Breast epithelium (tissue), 4 donors: ENCODE measurements around the gene MAP3K5. TPM values are rescaled to one million over a fixed set of nuclear protein-coding genes. Genes with fewer than 3 reads are reported as not detected.

Source experiments
- DNase-seq, 2 donors: peaks; one replicate each; pipeline ENCODE4 v3.0.0-alpha.2; 2019; ENCODE audit warnings: low spot score in 2 of 2
- H3K27ac ChIP-seq, 2 donors: fragments of 200-600 bp; sonication (generic) in 1 of 2; one replicate each; pipeline ENCODE4 v1.5.1; 2016 to 2019; ENCODE audit warnings: mild to moderate bottlenecking in 1 of 2
- H3K27me3 ChIP-seq, 2 donors: fragments of 200-600 bp; sonication (generic) in 1 of 2; one replicate each; pipeline versions ENCODE4 v1.5.1 to v1.6.0; 2017 to 2019; ENCODE audit warnings: control low read depth in 1 of 2, mild to moderate bottlenecking in 1 of 2
- H3K36me3 ChIP-seq: fragments of 200-600 bp; one replicate; pipeline ENCODE4 v1.5.1; 2019
- H3K4me1 ChIP-seq, 2 donors: fragments of 200-600 bp; sonication (generic); one replicate each; pipeline ENCODE4 v1.5.1; 2016 to 2019; ENCODE audit warnings: control low read depth in 1 of 2
- H3K4me3 ChIP-seq, 3 donors: fragments of 200-600 bp; sonication (generic); 1 replicate in 2 of 3; 2 replicates in 1 of 3; pipeline ENCODE4 v1.5.1; 2016 to 2019; ENCODE audit warnings: mild to moderate bottlenecking in 3 of 3, moderate library complexity in 2 of 3
- H3K9me3 ChIP-seq, 2 donors: fragments of 200-600 bp; sonication (generic) in 1 of 2; one replicate each; pipeline ENCODE4 v1.5.1; 2016 to 2019; ENCODE audit warnings: control low read depth in 1 of 2
- POLR2A ChIP-seq: fragments of 450-650 bp; IDR thresholded peaks from one replicate; pipeline ENCODE4 v1.6.1; 2016; ENCODE audit warnings: antibody characterized with exemption, mild to moderate bottlenecking, moderate library complexity
- POLR2AphosphoS5 ChIP-seq, 3 donors: sonication (generic); formaldehyde crosslinking; IDR thresholded peaks; one replicate each; pipeline ENCODE4 v1.6.1; 2017; ENCODE audit warnings: antibody characterized with exemption in 3 of 3
- intact Hi-C: fragments of 100-400 bp; cut with DNase I; formaldehyde crosslinking; loops from one replicate; pipeline ENCODE4 v1.15.1; 2023; ENCODE audit warnings: low total_unique reads
- total RNA-seq, 3 donors: library from RNA; depleted of rRNA; stranded (reverse); fragments of >200 nt; gene quantifications; one replicate each; pipeline ENCODE4 v1.1.0, GENCODE V29; 2016
- TF ChIP-seq, protein P1 (sequence below), 3 donors: fragments of 450-650 bp; IDR thresholded peaks; one replicate each; pipeline ENCODE4 v1.5.1; 2016 to 2017; ENCODE audit warnings: antibody characterized with exemption in 3 of 3, mild to moderate bottlenecking in 3 of 3, moderate library complexity in 3 of 3

MAP3K5 gene
- total RNA-seq, 3 donors from 2014 or later = 18.6 to 40.0 (median 33.2) TPM

DNA sequence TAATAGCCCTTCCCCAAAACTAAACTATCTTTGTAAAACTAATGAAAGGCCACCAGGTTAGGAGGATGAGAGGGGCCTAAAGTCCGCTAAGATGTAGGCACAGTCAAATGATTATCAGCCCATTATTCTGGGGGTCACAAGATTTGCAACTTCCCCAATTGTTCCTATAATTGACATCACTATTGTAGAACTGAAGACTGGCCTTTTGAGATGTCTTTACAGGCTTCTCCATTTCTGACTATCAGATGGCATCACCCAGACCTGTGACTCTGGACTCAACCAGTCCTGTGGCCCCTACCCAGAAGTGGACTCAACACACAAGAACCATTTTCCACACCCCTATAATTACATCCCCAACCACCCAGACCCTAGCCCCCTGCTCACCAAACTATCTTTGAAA, 180.5 kb downstream of the MAP3K5 start:
- Histone ChIP-seq H3K4me1 (no peaks in the 10 kb centered on the region), H3K4me3 (no peak overlapping the region), H3K27ac (no peak overlapping the region), H3K9me3 (no peaks in the 10 kb centered on the region), H3K36me3 (no peaks in the 10 kb centered on the region), H3K27me3 (no peaks in the 10 kb centered on the region)
- no peak for DNase-seq
- TF ChIP-seq, protein P1, sequence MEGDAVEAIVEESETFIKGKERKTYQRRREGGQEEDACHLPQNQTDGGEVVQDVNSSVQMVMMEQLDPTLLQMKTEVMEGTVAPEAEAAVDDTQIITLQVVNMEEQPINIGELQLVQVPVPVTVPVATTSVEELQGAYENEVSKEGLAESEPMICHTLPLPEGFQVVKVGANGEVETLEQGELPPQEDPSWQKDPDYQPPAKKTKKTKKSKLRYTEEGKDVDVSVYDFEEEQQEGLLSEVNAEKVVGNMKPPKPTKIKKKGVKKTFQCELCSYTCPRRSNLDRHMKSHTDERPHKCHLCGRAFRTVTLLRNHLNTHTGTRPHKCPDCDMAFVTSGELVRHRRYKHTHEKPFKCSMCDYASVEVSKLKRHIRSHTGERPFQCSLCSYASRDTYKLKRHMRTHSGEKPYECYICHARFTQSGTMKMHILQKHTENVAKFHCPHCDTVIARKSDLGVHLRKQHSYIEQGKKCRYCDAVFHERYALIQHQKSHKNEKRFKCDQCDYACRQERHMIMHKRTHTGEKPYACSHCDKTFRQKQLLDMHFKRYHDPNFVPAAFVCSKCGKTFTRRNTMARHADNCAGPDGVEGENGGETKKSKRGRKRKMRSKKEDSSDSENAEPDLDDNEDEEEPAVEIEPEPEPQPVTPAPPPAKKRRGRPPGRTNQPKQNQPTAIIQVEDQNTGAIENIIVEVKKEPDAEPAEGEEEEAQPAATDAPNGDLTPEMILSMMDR (IDR thresholded peaks at IDR 0.05) = no peak
- no peak for TF ChIP-seq POLR2AphosphoS5 (IDR thresholded peaks at IDR 0.05)
- no peak for TF ChIP-seq POLR2A
- intact Hi-C loops = no loop called here

GRCh38 chr6:136611133-136611532, 181.1 kb downstream of the MAP3K5 start:
- no peaks in the 10 kb centered on the region for H3K36me3 ChIP-seq

DNA sequence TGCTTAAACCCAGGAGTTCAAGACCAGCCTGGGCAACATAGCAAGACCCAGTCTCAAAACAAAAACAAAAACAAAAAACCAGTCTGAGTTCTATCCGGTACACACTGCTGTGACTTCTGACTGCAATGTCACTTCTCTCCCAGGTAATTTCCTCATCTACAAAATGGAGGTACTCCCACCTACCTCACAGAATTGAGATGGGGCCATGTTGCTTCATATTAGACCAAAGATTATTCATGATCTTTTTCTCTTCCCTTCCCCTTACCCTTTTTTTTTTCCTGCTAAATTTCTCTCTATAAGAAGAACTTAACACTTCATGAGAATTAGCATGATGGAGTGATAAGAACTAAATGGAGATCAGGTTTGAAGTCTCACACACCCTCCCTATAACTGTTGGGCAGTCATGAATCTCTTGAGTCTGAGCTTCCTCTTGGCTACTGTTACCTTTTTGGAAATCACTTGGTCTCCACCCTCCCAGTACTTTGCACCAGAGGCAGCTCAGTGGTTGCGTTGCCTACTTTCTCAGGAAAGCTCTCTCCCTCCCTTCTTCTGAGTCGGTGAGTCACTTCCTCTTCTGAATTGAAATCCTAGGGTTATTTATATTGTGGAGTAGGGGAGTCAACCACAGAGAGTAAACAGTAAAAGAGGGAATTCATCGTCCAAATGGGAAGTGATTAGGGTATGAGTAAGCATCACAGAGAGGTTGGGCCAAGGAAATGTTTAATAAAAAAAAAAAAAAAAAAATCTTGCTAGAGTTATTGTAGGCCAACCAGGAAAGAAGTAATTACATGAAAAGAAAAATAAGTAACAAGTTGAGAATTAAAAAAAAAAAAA, 182.2 kb downstream of the MAP3K5 start:
- peak in 1 of 2 donors; percentile 35 for DNase-seq
- TF ChIP-seq POLR2A = no peak
- TF ChIP-seq, protein P1 (IDR thresholded peaks at IDR 0.05) = no peak
- TF ChIP-seq POLR2AphosphoS5 (IDR thresholded peaks at IDR 0.05) = no peak
- H3K36me3 ChIP-seq = no peaks in the 10 kb centered on the region
- no peaks in the 10 kb centered on the region for H3K4me1 ChIP-seq
- peak overlapping the region; percentile 65 to 66 for H3K27ac ChIP-seq
- H3K27me3 ChIP-seq = no peaks in the 10 kb centered on the region
- H3K9me3 ChIP-seq = no peaks in the 10 kb centered on the region
- H3K4me3 ChIP-seq = no peak overlapping the region
- intact Hi-C loops = no loop called here

More at GRCh38 chr6:136611133-136611532, 181.1 kb downstream of the MAP3K5 start:
- intact Hi-C loops = no loop called here
- no peaks in the 10 kb centered on the region for H3K4me1 ChIP-seq
- TF ChIP-seq POLR2AphosphoS5 (IDR thresholded peaks at IDR 0.05) (no peak), POLR2A (no peak)
- TF ChIP-seq, protein P1 (IDR thresholded peaks at IDR 0.05) = no peak
- H3K9me3 ChIP-seq = no peaks in the 10 kb centered on the region
- no peak overlapping the region for H3K4me3 ChIP-seq
- H3K27ac ChIP-seq = no peak overlapping the region
- DNase-seq = no peak
- H3K27me3 ChIP-seq = no peaks in the 10 kb centered on the region

DNA sequence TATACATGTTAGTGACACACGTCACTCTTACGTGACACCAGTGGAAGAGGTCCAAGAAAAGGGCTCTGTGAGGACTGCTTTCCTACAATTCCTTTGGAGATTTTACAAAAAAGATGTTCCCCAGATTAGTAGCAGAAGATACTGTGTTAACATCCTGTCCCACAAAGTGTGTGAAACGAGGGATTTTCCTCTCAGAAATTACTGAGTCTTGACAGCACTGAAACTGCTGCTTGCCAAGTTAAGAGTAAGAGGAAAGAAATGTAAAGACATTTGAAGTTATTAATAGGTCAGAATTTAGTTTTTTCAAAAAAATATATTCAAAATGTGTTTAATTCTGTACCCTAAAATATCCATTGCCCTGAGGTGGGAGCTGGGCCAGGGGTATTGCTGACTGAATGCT, 183.3 kb downstream of the MAP3K5 start:
- TF ChIP-seq, protein P1 (IDR thresholded peaks at IDR 0.05) = no peak
- intact Hi-C loops = no loop called here
- H3K27ac ChIP-seq = peak overlapping the region; percentile 65 to 66
- H3K4me3 ChIP-seq = no peak overlapping the region
- DNase-seq = no peak
- H3K27me3 ChIP-seq = no peaks in the 10 kb centered on the region
- no peaks in the 10 kb centered on the region for H3K4me1 ChIP-seq
- no peaks in the 10 kb centered on the region for H3K36me3 ChIP-seq
- H3K9me3 ChIP-seq = no peaks in the 10 kb centered on the region

GRCh38 chr6:136607932-136608772, 184.1 kb downstream of the MAP3K5 start:
- Histone ChIP-seq H3K27me3 (no peaks in the 10 kb centered on the region), H3K4me1 (no peaks in the 10 kb centered on the region), H3K36me3 (no peaks in the 10 kb centered on the region), H3K4me3 (no peak overlapping the region), H3K27ac (peak overlapping the region; percentile 34 to 65), H3K9me3 (no peaks in the 10 kb centered on the region)
- DNase-seq = peak; percentile 59 to 74
- intact Hi-C loops = no loop called here
- TF ChIP-seq, protein P1 (IDR thresholded peaks at IDR 0.05) = peak; percentile 15 to 74 (median 58)
- TF ChIP-seq POLR2AphosphoS5 (IDR thresholded peaks at IDR 0.05) = no peak
